Measurements from ENCODE around the gene HECW1.

HECW1 gene

DNA sequence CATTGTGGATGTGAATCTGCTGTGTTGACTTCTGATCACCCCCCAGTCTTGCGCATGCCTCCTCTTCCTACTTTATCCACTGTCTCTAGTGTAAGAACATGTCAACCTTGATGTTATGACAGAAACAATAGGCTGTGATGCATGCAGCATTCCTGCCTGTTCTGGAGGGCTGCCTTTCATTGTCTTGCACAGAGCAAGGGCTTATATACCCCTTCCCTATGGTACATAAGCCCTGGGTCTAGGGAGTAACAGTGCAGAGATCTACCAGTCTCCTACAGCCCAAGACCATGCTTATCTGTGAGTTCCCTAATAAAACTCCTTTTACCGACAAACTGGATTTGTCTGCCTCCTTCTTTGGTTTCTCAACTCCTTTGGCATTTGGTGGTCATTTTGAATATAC, 293.5 kb downstream of the HECW1 start:
- DNase-seq (ENCODE audit: low read depth in 1 of 2, low spot score in 1 of 2): no peak

GRCh38 chr7:43406961-43407360, 294.5 kb downstream of the HECW1 start:
- no peak for DNase-seq (ENCODE audit: low read depth in 1 of 2, low spot score in 1 of 2)

- DNase-seq (ENCODE audit: low read depth in 1 of 2, low spot score in 1 of 2): no peak
These were observed 296.5 kb downstream of the HECW1 start for GRCh38 chr7:43408981-43409380.

DNA sequence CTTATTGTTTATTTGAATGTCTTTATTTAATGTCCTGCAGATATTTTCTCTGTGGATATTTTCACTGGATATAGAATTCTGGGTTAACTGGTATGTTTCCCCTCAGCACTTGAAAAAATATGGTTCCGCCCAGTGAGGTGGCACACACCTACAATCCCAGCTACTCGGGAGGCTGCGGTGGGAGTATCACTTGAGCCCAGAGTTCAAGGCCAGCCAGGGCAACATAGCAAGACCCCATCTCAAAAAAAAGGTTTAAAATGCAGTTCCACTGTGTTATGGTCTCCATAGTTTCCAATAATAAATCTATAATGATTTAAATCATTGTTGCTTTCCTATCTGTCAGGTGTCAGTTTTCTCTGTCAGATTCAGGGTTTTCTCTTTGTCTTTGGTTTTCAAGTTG, 305.0 kb downstream of the HECW1 start:
- no peak for DNase-seq (ENCODE audit: low read depth in 1 of 2, low spot score in 1 of 2)

- no peak for DNase-seq (ENCODE audit: low read depth in 1 of 2, low spot score in 1 of 2)
These were observed 318.0 kb downstream of the HECW1 start for GRCh38 chr7:43430411-43430810.

GRCh38 chr7:43431020-43431595, 318.7 kb downstream of the HECW1 start:
- no peak for DNase-seq (ENCODE audit: low read depth in 1 of 2, low spot score in 1 of 2)

DNA sequence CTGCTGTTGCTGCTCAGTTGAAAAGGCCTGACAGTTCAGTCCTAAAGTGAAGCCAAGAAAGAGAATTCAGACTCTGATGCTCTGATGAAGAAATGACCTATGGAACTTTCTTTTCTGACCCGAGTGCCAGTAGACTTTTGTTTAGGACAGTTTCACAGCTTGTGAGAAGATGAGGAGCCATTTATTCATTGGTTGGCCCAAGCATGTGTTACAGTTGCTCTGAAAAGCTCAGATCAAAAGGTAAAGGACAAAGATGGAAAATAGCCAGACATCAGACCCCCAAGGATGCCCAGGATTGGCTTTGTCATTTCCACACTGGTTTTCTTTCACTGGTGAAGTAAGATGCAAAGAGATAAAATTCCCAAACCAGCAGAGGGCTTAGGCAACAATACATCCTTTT, 321.2 kb downstream of the HECW1 start:
- no peak for DNase-seq (ENCODE audit: low read depth in 1 of 2, low spot score in 1 of 2)

- DNase-seq (ENCODE audit: low read depth in 1 of 2, low spot score in 1 of 2): no peak
These were observed 324.6 kb downstream of the HECW1 start for GRCh38 chr7:43437001-43437400.

- no peak for DNase-seq (ENCODE audit: low read depth in 1 of 2, low spot score in 1 of 2)
These were observed 326.5 kb downstream of the HECW1 start for GRCh38 chr7:43438897-43439479.

DNA sequence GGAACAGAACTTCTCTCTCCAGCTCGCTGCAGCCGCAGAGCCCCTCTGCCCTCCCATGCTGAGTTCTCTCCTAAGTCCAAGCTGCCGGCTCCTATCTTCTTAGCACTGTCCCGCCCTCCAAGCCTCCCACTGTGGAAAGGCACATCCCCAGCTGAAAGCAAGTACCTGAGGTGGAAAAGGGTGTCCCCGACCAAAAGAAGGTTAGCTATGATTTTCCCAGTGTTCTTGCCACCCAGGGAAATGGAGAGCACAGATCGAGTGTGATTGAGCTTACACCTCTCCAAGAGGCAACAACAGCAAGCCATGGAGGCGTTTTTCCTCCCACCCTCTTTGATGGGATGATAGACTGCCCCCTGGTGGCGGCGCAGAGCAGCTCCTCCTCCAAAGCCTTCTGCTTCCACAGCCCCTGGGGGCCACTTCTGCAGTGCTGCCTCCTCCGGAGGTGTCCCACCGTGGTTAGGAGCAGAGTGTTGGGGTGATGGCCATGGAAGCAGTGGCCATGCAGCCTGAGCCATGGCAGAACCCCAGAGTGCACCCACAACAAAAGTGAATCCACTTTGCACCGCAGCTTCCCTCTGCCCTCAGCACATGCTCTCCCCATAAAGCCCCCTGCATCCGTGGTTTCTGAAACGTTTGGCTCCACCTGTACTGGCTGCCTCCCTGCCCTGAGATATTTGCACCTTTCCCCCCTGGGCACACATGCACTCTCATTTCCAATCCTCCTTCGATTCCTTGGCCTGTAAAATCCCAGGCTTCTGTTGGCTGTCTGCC, 327.4 kb downstream of the HECW1 start:
- peak in 1 of 2 donors; percentile 26 for DNase-seq (ENCODE audit: low read depth in 1 of 2, low spot score in 1 of 2)

DNA sequence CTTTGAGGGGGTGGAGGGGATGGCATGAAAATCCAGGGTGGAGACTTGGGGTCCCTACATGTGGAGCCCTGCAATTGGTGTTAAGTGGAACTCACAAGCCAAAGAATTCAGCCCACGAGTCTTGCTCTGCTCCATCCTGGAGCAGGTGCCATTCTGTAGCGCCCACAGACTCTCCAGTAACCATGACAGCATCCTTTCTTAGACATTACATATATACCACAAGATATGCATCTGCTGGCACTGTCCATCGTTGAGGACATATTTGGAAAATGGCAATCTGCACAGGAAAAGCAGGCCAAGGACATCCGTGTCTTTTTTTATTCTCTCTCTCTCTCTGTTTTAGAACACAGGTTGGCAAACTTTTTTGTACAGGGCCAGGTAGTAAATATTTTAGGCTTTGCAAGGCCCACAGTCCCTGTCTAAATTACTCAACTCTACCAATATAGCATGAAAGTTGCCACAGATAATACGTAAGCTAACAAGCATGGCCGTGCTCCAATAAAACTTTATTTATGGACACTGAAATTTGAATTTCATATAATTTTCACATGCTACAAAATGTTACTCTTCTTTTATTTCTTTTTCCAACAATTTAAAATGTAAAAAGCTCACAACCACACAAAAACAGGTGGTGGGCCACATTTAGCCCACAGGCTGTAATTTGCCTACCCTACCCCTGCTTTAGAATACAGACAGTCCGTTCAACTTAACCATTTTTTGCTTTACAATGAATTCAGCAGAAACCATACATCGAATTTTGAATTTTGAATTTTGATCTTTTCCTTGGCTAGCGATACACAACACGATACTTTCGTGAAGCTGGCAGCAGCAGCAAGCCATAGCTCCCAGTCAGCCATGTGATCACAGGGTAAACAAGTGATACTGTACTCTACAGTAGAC, 329.0 kb downstream of the HECW1 start:
- no peak for DNase-seq (ENCODE audit: low read depth in 1 of 2, low spot score in 1 of 2)

DNA sequence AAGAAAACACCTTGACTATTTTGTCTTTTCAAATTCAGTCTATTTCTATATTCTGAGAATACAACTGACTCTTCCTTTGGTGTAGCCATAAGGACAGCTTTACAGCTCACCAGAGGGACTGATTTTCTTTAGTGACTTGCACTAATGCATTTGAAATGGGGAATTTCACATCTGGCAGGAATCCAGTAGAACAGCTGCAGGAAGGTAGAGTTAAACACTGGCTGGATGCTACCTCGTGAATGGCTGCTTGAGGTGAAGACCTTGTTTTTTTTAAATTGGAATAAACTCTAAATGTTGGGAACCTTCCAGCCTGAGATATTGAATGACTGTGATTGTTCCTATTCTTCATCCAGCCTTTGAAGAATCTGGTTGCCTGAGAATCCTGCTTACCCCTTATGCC, 330.9 kb downstream of the HECW1 start:
- DNase-seq (ENCODE audit: low read depth in 1 of 2, low spot score in 1 of 2): no peak

GRCh38 chr7:43444711-43445578, 332.5 kb downstream of the HECW1 start:
- DNase-seq (ENCODE audit: low read depth in 1 of 2, low spot score in 1 of 2): no peak

DNA sequence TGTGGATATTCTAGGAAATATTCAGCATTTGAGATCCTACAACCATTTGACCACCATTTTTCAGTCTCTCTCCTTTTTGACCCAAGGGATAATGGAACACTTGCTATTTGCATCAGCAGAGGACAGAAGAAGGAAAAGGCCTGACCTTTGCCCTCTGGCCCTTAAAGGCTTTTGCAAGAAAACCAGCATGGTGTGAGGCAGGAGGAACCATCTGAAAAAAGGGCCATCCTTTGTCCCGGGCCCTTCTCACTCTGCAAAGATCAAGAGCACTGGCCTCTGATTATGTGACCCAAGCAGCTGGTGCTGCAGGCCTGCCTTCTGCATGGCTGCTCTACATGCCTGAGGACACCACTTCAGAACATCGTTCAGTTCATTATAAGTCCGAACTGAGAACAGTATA, 337.1 kb downstream of the HECW1 start:
- DNase-seq (ENCODE audit: low read depth in 1 of 2, low spot score in 1 of 2): no peak

GRCh38 chr7:43450894-43451293, 338.4 kb downstream of the HECW1 start:
- no peak for DNase-seq (ENCODE audit: low read depth in 1 of 2, low spot score in 1 of 2)

GRCh38 chr7:43454936-43455518, 342.6 kb downstream of the HECW1 start:
- DNase-seq (ENCODE audit: low read depth in 1 of 2, low spot score in 1 of 2): no peak

DNA sequence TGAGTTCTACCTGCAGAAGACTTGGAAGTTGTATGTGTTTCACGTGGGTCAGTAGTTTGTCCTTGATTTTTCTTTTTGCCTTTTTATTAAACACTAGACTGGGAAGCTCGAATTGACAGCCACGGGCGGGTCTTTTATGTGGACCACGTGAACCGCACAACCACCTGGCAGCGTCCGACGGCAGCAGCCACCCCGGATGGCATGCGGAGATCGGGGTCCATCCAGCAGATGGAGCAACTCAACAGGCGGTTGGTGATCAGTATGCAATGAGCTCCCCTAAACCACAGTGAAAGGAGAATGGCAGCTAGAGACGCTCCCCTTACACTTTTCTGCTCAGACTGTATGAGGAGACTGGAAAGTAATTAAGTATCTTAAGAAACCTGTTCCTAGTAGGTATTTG, 343.8 kb downstream of the HECW1 start:
- DNase-seq (ENCODE audit: low read depth in 1 of 2, low spot score in 1 of 2): no peak

- no peak for DNase-seq (ENCODE audit: low read depth in 1 of 2, low spot score in 1 of 2)
These were observed 346.0 kb downstream of the HECW1 start for GRCh38 chr7:43458330-43459018.

DNA sequence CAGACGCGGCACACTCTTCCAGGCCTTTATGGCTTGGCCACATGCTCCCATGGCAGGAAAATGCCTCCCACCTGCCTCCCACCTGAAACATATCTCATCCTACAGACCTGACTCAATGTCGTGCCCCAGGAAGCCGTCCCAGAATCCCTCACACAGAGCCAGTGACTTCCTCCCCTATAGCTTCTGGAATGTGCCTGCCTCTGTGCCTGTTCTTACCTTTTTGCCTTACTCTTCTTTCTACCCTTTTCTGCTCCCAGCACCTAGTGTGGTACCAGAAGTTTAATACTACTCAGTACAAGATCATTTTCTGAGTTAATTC, 346.5 kb downstream of the HECW1 start:
- no peak for DNase-seq (ENCODE audit: low read depth in 1 of 2, low spot score in 1 of 2)

Measured in activated T-helper 1 cell treated with anti-CD3 and anti-CD28 coated beads, Interleukin-2, amount 50 U/mL, for 16 hours (primary cell).